ENCODE results near the gene STRAP.

DNA sequence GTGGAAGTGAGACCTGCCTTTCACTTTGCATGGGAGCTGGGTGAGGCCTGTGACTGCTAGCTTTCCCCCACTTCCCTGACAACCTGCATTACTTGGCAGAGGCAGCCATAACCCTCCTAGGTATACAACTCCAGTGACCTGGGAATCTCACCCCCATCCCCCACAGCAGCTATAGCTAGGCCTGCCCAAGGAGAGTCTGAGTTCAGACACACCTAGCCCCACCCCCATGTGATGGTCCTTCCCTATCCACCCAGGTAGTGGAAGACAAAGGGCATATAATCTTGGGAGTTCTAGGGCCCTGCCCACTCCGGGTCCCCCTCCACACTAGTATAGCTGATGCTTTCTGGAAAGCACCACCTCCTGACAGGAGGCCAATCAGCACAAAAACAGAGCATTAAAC lies 6.3 kb upstream of the STRAP start:
- TF ChIP-seq CTCF (IDR thresholded peaks at IDR 0.05) (no peak), POLR2A (IDR thresholded peaks at IDR 0.05) (no peak), EP300 (IDR thresholded peaks at IDR 0.05) (no peak)
